Smooth muscle cell (in vitro differentiated cells): ENCODE measurements around the gene TMEM150B. TPM values are rescaled to one million over a fixed set of nuclear protein-coding genes. Genes with fewer than 3 reads are reported as not detected.

Experiments used
- DNase-seq: peaks from one replicate; lab custom pipeline; 2025; ENCODE audit not compliant: unreplicated experiment; lab: John Stamatoyannopoulos, UW
- H2AFZ ChIP-seq: fragments of 200-600 bp; sonication (generic); 2 replicates; pipeline ENCODE4 v1.6.0; 2016; ENCODE audit warnings: antibody characterized with exemption, low read depth, mild to moderate bottlenecking
- H3F3A ChIP-seq: fragments of 200-600 bp; sonication (generic); 2 replicates; pipeline ENCODE4 v1.6.0; 2017; ENCODE audit warnings: antibody characterized with exemption, low read depth
- H3K27ac ChIP-seq: fragments of 200-600 bp; sonication (generic); 2 replicates; pipeline ENCODE4 v1.5.1; 2016; ENCODE audit warnings: low read depth, mild to moderate bottlenecking
- H3K27me3 ChIP-seq: fragments of 200-600 bp; sonication (generic); 2 replicates; pipeline ENCODE4 v1.6.1; 2016; ENCODE audit warnings: low read depth, mild to moderate bottlenecking
- H3K36me3 ChIP-seq: fragments of 200-600 bp; sonication (generic); 2 replicates; pipeline ENCODE4 v1.5.1; 2016; ENCODE audit warnings: low read depth
- H3K4me1 ChIP-seq: fragments of 200-600 bp; sonication (generic); 2 replicates; pipeline ENCODE4 v1.5.1; 2016; ENCODE audit warnings: low read depth
- H3K4me2 ChIP-seq: fragments of 200-600 bp; sonication (generic); 2 replicates; pipeline ENCODE4 v1.6.0; 2016; ENCODE audit warnings: mild to moderate bottlenecking
- H3K4me3 ChIP-seq: fragments of 200-600 bp; sonication (generic); 2 replicates; pipeline ENCODE4 v1.5.1; 2016; ENCODE audit warnings: mild to moderate bottlenecking
- H3K79me2 ChIP-seq: fragments of 200-600 bp; sonication (generic); 2 replicates; pipeline ENCODE4 v1.6.0; 2016; ENCODE audit warnings: low read depth, mild to moderate bottlenecking
- H3K9ac ChIP-seq: fragments of 200-600 bp; sonication (generic); 2 replicates; pipeline ENCODE4 v1.6.0; 2016; ENCODE audit warnings: low read depth
- H3K9me3 ChIP-seq: fragments of 200-600 bp; sonication (generic); replicated peaks from 2 replicates; pipeline ENCODE4 v1.5.1; 2016; ENCODE audit warnings: low read depth
- H4K20me1 ChIP-seq: fragments of 200-600 bp; sonication (generic); 2 replicates; pipeline ENCODE4 v1.6.0; 2016; ENCODE audit warnings: low read depth
- CTCF ChIP-seq: fragments of 200-600 bp; sonication (generic); IDR thresholded peaks from 2 replicates; pipeline ENCODE4 v1.5.1; 2017; ENCODE audit warnings: borderline replicate concordance, mild to moderate bottlenecking, antibody characterized with exemption; ENCODE audit not compliant: insufficient read depth, poor library complexity, severe bottlenecking
- WGBS: methylation state at CpG from one replicate; pipeline ENCODE4 v1.1.7; 2016; ENCODE audit warnings: low lambda C conversion rate; 5-methylcytosine and 5-hydroxymethylcytosine counted together
- polyA plus RNA-seq: library from polyadenylated mRNA; unstranded; fragments of >200 nt; fragmentation: Nextera tagmentation; extraction: Ambion mirVana; gene quantifications from 2 replicates; pipeline ENCODE4 v1.2.1, GENCODE V29; 2016
- total RNA-seq: library from RNA; depleted of rRNA; stranded (reverse); fragments of >200 nt; gene quantifications from 2 replicates; pipeline ENCODE4 v1.2.3, GENCODE V29; 2014

TMEM150B gene
- total and polyA plus RNA-seq, 2 experiments from 2014 or later, result not detected

- peak; percentile 62 for DNase-seq
- no peak overlapping the region for H2AFZ ChIP-seq
- peaks cover 10% of the 10 kb centered on the region for H4K20me1 ChIP-seq
- peaks cover 4% of the 10 kb centered on the region for H3K79me2 ChIP-seq
- TF ChIP-seq CTCF, result no peak
- H3K4me2 ChIP-seq, result peak overlapping the region; percentile 76
- H3K9me3 ChIP-seq, result no peaks in the 10 kb centered on the region
- 38% methylated on average over 23 of the region's 24 CpGs for WGBS
- H3K9ac ChIP-seq, result peak overlapping the region; percentile 83
- H3F3A ChIP-seq, result peaks cover 17% of the 10 kb centered on the region
- no peaks in the 10 kb centered on the region for H3K36me3 ChIP-seq
- H3K4me3 ChIP-seq, result no peak overlapping the region
- H3K4me1 ChIP-seq, result peaks cover 36% of the 10 kb centered on the region
- H3K27ac ChIP-seq, result peak overlapping the region; percentile 97
- H3K27me3 ChIP-seq, result no peaks in the 10 kb centered on the region
Measured at GRCh38 chr19:55372316-55373081, 47.4 kb upstream of the TMEM150B start.

GRCh38 chr19:55370305-55370988, 45.3 kb upstream of the TMEM150B start, which contains the start of gene IL11:
Gene IL11, minus strand, starts transcription at chr19:55370463. Its CDS starts 153 bp downstream, at chr19:55370310.
- peaks cover 24% of the 10 kb centered on the region for H4K20me1 ChIP-seq
- peaks cover 4% of the 10 kb centered on the region for H3K79me2 ChIP-seq
- H3K4me2 ChIP-seq, result peak within 1 kb of the TSS; percentile 99
- H3K27me3 ChIP-seq, result no peaks in the 10 kb centered on the region
- peak within 1 kb of the TSS; percentile 96 for H3K9ac ChIP-seq
- H2AFZ ChIP-seq, result no peak within 1 kb of the TSS
- H3K4me1 ChIP-seq, result peaks cover 22% of the 10 kb centered on the region
- TF ChIP-seq CTCF, result no peak
- peak within 1 kb of the TSS; percentile 97 for H3K27ac ChIP-seq
- H3K9me3 ChIP-seq, result no peaks in the 10 kb centered on the region
- 2% methylated on average over 15 of the region's 32 CpGs for WGBS
- H3K4me3 ChIP-seq, result peak within 1 kb of the TSS; percentile 88
- peak; percentile 87 for DNase-seq
- H3F3A ChIP-seq, result peaks cover 27% of the 10 kb centered on the region
- no peaks in the 10 kb centered on the region for H3K36me3 ChIP-seq

GRCh38 chr19:55369653-55370304, 44.6 kb upstream of the TMEM150B start:
- peak overlapping the region; percentile 97 for H3K27ac ChIP-seq
- peaks cover 4% of the 10 kb centered on the region for H3K79me2 ChIP-seq
- H3F3A ChIP-seq, result peaks cover 31% of the 10 kb centered on the region
- no peak for TF ChIP-seq CTCF
- peaks cover 22% of the 10 kb centered on the region for H3K4me1 ChIP-seq
- 2% methylated on average over 23 of the region's 59 CpGs for WGBS
- H3K27me3 ChIP-seq, result no peaks in the 10 kb centered on the region
- H3K4me3 ChIP-seq, result peak overlapping the region; percentile 88
- H4K20me1 ChIP-seq, result peaks cover 29% of the 10 kb centered on the region
- H3K9ac ChIP-seq, result peak overlapping the region; percentile 96
- H3K4me2 ChIP-seq, result peak overlapping the region; percentile 99
- DNase-seq, result no peak
- H3K9me3 ChIP-seq, result no peaks in the 10 kb centered on the region
- no peaks in the 10 kb centered on the region for H3K36me3 ChIP-seq
- no peak overlapping the region for H2AFZ ChIP-seq
